Measurements from ENCODE around the gene TMEM60.

Gene TMEM60

GRCh38 chr7:77771901-77772300 is 26.3 kb downstream of the TMEM60 start:
- DNase-seq (ENCODE audit: low spot score), result no peak

- DNase-seq (ENCODE audit: low spot score), result no peak
Observed at GRCh38 chr7:77770316-77770715, 27.9 kb downstream of the TMEM60 start.

- DNase-seq (ENCODE audit: low spot score), result no peak
Observed at GRCh38 chr7:77766801-77767605, 31.2 kb downstream of the TMEM60 start.

GRCh38 chr7:77765906-77766800 is 32.1 kb downstream of the TMEM60 start:
- no peak for DNase-seq (ENCODE audit: low spot score)

- no peak for DNase-seq (ENCODE audit: low spot score)
Observed at GRCh38 chr7:77765481-77765880, 32.8 kb downstream of the TMEM60 start.

DNA sequence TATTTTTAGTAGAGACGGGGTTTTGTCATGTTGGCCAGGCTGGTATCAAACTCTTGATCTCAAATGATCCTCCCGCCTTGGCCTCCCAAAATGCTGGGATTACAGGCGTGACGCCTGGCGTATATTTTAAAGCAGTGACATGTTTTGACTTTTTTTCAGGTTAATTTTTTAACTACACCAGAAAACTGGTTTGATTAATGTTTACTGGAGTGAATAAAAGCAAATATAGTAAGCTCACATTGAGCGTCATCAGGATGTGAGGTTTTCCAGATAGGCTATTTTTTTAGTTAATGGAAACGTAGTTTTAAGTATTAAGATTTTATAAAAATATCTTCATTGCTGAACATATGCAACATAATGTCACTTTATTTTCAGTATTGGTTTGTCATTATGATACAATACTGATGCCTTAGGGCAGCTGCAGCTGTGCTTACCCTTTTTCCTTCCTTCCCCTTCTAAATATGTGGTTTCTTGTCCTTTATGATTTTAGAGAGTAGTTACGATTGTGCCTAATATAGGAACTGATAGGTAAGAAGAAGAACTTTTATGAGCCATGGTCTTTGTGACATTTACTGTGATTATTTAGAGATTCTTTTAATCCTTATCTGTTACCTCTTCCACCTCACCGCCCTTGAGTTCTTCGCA is 37.3 kb downstream of the TMEM60 start:
- DNase-seq (ENCODE audit: low spot score), result no peak

- DNase-seq (ENCODE audit: low spot score), result peak; percentile 44
Observed at GRCh38 chr7:77759294-77759889, 38.8 kb downstream of the TMEM60 start.

- no peak for DNase-seq (ENCODE audit: low spot score)
Observed at GRCh38 chr7:77757589-77757988, 40.6 kb downstream of the TMEM60 start.

DNA sequence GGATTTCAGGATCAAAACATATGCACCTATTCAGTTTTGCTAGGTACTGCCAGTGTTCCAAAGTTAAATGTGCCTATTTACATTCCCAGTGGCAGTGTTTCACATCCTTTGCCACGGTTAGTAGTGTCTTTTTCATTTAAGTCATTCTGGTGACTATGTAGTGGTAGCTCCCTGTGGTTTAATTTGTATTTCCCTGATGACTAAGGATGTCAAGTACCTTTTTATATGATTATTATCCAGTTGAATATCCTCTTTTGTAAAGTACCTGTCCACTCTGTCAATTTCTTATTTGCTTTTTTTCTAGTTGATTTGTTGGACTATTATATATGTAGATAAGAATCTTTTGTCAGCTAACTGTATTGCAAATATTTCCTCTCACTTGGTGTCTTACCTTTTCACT is 45.1 kb downstream of the TMEM60 start:
- no peak for DNase-seq (ENCODE audit: low spot score)

DNA sequence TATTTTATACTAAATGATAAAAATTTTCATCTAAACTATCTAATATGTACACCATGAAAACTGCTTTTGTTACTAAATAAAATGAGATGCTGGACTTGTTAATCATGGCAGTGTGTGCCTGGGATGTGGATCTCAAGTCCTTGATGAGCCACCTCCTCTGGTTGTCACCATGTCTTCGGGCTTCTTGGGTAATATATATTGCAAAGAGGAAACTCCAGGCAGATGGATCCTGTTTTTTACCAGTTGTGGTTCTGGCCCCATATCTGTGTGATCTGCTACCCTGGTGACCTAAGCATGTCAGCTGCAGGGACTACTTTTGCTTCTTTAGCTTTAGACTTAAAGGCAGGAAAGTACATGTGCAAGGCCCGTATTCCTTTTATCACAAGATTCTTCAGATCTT is 46.2 kb downstream of the TMEM60 start:
- no peak for DNase-seq (ENCODE audit: low spot score)

GRCh38 chr7:77747718-77748117 is 50.5 kb downstream of the TMEM60 start:
- DNase-seq (ENCODE audit: low spot score), result no peak

- no peak for DNase-seq (ENCODE audit: low spot score)
Observed at GRCh38 chr7:77747178-77747577, 51.1 kb downstream of the TMEM60 start.

DNA sequence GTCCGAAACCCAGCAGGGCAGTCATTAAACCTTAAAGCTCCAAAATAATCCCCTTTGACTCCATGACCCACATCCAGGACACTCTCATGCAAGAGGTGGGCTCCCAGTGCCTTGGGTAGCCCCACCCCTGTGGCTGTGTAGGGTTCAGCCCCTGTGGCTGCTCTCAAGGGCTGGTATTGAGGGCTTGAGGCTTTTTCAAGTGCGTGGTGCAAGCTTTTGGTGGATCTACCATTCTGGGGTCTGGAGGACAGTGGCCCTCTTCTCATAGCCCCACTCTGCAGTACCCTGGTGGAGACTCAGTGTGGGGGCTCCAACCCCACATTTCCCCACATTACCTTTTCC is 51.4 kb downstream of the TMEM60 start:
- no peak for DNase-seq (ENCODE audit: low spot score)

GRCh38 chr7:77746164-77746823 is 51.9 kb downstream of the TMEM60 start:
- DNase-seq (ENCODE audit: low spot score), result no peak

GRCh38 chr7:77745746-77746145 is 52.5 kb downstream of the TMEM60 start:
- DNase-seq (ENCODE audit: low spot score), result no peak

Data from AG08395 (cell line).